ENCODE data around the gene GRWD1. TPM values are rescaled to one million over a fixed set of nuclear protein-coding genes. Genes with fewer than 3 reads are reported as not detected.

Gene GRWD1
- total and polyA plus RNA-seq, 10 of the 15 experiments (the other 5 are each of a cell fraction or from before 2014, with no cell fraction given), result 1.4 to 103 (median 30.7) TPM

- Histone ChIP-seq H3K4me3 (no peak overlapping the region), H3K79me2 (ENCODE audit: control insufficient read depth, insufficient read depth, low read length) (no peaks in the 10 kb centered on the region), H3K27me3 (replicated peaks in 1 of 2; ENCODE audit: control insufficient read depth in 2 of 2, insufficient read depth in 2 of 2, low read length in 1 of 2) (no peaks in the 10 kb centered on the region; a peak in 1 of 4 replicates), H3K36me3 (ENCODE audit: control insufficient read depth in 2 of 2, insufficient read depth in 2 of 2, low read length in 1 of 2) (no peaks in the 10 kb centered on the region), H3K27ac (ENCODE audit: control insufficient read depth, insufficient read depth) (no peak overlapping the region), H4K20me1 (ENCODE audit: control insufficient read depth, insufficient read depth) (no peaks in the 10 kb centered on the region), H3K4me1 (ENCODE audit: control insufficient read depth, insufficient read depth, low read length) (peaks cover 8% of the 10 kb centered on the region), H2AFZ (ENCODE audit: control insufficient read depth, low read depth, low read length) (no peak overlapping the region), H3K9me3 (replicated peaks; ENCODE audit: control insufficient read depth, insufficient read depth, low read length) (no peaks in the 10 kb centered on the region), H3K4me2 (ENCODE audit: control insufficient read depth, insufficient read depth) (no peak overlapping the region), H3K9ac (ENCODE audit: control insufficient read depth, insufficient read depth, low read length) (no peak overlapping the region)
- ChIA-PET POLR2A (interaction anchor here (0.5 to 1.0 kb wide), 2 partner anchors 10 to 50 kb away, joined by 3 to 5 read pairs; partner anchors contain the start of genes SYNGR4 and TMEM143), CTCF (interaction anchor here (1.2 kb wide), 2 partner anchors 23 to 176 kb away, joined by 3 read pairs; partner anchors contain the start of gene KDELR1), SMC1A (ENCODE audit: uncharacterized antibody, unreplicated experiment) (interaction anchor here (1.1 kb wide), 1 partner anchor 8 kb away, joined by 3 read pairs; no protein-coding TSS in a partner anchor), RAD21 (ENCODE audit: unreplicated experiment) (no interaction called here)
- in situ Hi-C loops (cut with MboI), result no loop called here
- ATAC-seq (no peak), FAIRE-seq (no peak), DNase-seq (ENCODE audit: low read depth, low spot score) (no peak)
- intact Hi-C loops (cut with micrococcal nuclease; ENCODE audit: unreplicated experiment), result no loop called here
- no peak for TF ChIP-seq E4F1 (IDR thresholded peaks at IDR 0.05; ENCODE audit: borderline replicate concordance, partially characterized antibody)
- TF ChIP-seq CEBPB (IDR thresholded peaks at IDR 0.05; ENCODE audit: borderline replicate concordance in 1 of 2, low read depth in 2 of 2, low read length in 2 of 2), result no peak
- TF ChIP-seq KLF5 (IDR thresholded peaks at IDR 0.05; ENCODE audit: partially characterized antibody), result no peak
- TF ChIP-seq TCF12 (IDR thresholded peaks at IDR 0.05; ENCODE audit: low read depth, low read length), result no peak
- TF ChIP-seq CHD1 (IDR thresholded peaks at IDR 0.05; ENCODE audit: low read depth, low read length), result no peak
- no TSS peak for BruUV-seq (replicated peaks)
- WGBS (ENCODE audit: insufficient coverage, insufficient replicate concordance, low lambda C conversion rate, missing lambda C conversion rate), result 44% methylated on average over 23 of the region's 24 CpGs
These were observed 31.8 kb upstream of the GRWD1 start for GRCh38 chr19:48413879-48414587.

Data from GM12878 (cell line).